ENCODE data around the gene FBXL7. TPM values are rescaled to one million over a fixed set of nuclear protein-coding genes. Genes with fewer than 3 reads are reported as not detected.

FBXL7 gene
- total RNA-seq, 1 donor from 2014 or later = 13.3 TPM

DNA sequence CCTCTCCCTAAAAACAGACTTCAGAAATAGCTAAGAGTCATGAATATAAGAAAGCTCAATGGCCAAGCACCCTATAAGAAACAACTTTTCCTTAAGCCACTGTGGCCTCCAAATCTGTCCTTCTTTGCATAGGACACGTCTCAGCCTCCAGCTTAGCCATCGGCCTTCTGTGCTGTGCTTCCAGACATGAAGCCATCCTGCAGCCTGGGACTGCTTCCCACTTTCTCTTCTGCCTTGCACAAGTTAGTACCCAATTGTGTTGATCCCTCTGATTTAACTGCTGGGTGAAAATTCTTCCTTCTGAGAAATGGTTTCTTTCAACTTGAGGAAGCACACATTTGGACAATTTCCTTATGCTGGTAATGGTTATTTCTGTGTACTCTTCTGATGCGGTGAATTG, 344.9 kb downstream of the FBXL7 start:
- no peak for ATAC-seq
- no peak for DNase-seq
- H3K9me3 ChIP-seq = peaks cover 4% of the 10 kb centered on the region
- intact Hi-C loops (cut with DNase I) = no loop called here
- H3K36me3 ChIP-seq = no peaks in the 10 kb centered on the region
- H3K27ac ChIP-seq = no peak overlapping the region
- no peaks in the 10 kb centered on the region for H3K27me3 ChIP-seq
- H3K4me1 ChIP-seq = peaks cover 3% of the 10 kb centered on the region
- H3K4me3 ChIP-seq = no peak overlapping the region
- TF ChIP-seq, protein P1, sequence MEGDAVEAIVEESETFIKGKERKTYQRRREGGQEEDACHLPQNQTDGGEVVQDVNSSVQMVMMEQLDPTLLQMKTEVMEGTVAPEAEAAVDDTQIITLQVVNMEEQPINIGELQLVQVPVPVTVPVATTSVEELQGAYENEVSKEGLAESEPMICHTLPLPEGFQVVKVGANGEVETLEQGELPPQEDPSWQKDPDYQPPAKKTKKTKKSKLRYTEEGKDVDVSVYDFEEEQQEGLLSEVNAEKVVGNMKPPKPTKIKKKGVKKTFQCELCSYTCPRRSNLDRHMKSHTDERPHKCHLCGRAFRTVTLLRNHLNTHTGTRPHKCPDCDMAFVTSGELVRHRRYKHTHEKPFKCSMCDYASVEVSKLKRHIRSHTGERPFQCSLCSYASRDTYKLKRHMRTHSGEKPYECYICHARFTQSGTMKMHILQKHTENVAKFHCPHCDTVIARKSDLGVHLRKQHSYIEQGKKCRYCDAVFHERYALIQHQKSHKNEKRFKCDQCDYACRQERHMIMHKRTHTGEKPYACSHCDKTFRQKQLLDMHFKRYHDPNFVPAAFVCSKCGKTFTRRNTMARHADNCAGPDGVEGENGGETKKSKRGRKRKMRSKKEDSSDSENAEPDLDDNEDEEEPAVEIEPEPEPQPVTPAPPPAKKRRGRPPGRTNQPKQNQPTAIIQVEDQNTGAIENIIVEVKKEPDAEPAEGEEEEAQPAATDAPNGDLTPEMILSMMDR (IDR thresholded peaks at IDR 0.05) = no peak

DNA sequence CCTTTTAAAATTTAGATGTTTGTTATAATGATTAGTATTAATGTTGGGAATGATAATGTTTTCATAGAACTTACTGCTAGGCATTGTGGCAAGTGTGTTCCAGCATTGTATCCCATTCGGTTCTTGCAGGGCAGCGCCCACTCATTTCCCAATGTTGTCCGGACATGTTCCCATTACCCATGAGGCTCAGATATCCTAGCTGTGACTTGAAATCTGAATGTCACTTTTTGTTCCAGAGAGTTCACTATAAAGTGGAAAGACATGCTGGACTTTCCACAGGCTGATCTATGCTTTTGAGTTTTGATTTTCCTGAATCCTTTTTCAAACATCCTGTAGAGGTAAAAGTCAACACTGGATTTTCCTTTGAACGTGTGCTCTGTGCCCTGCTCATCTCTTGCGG, 350.6 kb downstream of the FBXL7 start:
- no peaks in the 10 kb centered on the region for H3K9me3 ChIP-seq
- no peak for ATAC-seq
- H3K4me1 ChIP-seq = peaks cover 11% of the 10 kb centered on the region
- intact Hi-C loops (cut with DNase I) = no loop called here
- H3K27ac ChIP-seq = no peak overlapping the region
- no peak for DNase-seq
- no peaks in the 10 kb centered on the region for H3K27me3 ChIP-seq
- TF ChIP-seq, protein P1 (IDR thresholded peaks at IDR 0.05) = no peak
- no peaks in the 10 kb centered on the region for H3K36me3 ChIP-seq
- H3K4me3 ChIP-seq = no peak overlapping the region

DNA sequence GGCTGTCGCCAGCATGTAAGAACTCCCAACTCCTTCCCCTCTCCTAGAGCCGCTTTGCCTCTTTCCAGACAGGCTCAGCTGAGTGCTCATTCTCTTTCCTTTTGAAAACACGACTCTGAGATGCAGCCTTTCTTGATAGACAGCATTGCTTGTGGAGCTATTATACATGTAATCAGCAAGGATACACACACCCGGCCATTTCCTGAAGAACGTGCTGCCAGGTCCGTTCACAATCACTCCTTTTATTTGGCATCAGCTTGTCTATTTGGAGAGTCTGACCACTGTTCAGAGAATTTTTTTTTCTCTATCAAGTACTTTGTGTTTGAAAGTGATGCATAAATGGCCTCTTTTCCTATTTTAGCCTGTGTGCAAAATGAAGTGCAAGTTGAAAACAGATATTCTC, 351.0 kb downstream of the FBXL7 start:
- Histone ChIP-seq H3K9me3 (no peaks in the 10 kb centered on the region), H3K4me3 (no peak overlapping the region), H3K36me3 (no peaks in the 10 kb centered on the region), H3K4me1 (peaks cover 11% of the 10 kb centered on the region), H3K27ac (no peak overlapping the region), H3K27me3 (no peaks in the 10 kb centered on the region)
- TF ChIP-seq, protein P1 (IDR thresholded peaks at IDR 0.05) = no peak
- intact Hi-C loops (cut with DNase I) = no loop called here
- peak; percentile 49 for ATAC-seq
- DNase-seq = no peak

DNA sequence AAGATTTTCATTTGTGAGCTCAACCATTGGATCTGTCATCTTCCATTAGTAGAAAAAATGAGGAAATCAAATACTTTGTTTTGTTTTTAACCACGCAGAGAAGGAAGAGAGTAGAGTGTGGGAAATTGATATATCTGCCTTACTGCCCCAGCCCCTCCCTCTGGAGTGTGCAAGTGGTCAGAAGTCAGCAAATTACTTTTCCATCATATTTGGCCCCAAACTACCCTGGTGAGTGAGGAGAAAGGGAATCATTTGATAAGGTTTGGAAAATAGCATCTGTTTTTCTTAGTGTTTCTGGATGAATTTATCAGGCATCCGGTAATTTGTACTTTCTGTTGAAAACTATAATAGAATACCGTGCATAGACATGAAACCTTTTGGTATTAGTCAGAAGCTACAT, 352.2 kb downstream of the FBXL7 start:
- H3K36me3 ChIP-seq = no peaks in the 10 kb centered on the region
- intact Hi-C loops (cut with DNase I) = no loop called here
- no peaks in the 10 kb centered on the region for H3K27me3 ChIP-seq
- TF ChIP-seq, protein P1 (IDR thresholded peaks at IDR 0.05) = no peak
- H3K9me3 ChIP-seq = no peaks in the 10 kb centered on the region
- DNase-seq (no peak), ATAC-seq (no peak)
- no peak overlapping the region for H3K4me3 ChIP-seq
- H3K27ac ChIP-seq = no peak overlapping the region
- H3K4me1 ChIP-seq = peaks cover 11% of the 10 kb centered on the region

DNA sequence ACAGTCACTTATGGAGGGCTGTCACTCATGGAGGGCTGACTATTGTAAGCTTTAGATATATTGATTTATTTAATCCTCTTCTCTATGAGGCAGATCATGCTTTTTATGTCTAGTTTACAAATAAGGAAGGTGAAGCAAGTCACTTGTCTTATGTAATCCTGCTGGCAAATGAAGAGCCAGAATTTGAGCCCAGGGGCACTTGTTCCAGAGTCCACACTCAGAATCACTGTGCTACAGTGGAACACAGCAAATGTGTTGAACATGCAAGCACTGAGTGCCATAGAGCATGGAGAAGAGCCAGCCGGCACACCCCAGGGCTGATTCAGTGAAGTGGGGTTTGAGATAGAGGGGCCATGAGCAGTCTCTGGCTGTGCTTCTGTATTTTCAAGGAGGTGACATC, 353.0 kb downstream of the FBXL7 start:
- H3K4me1 ChIP-seq = peaks cover 11% of the 10 kb centered on the region
- no peaks in the 10 kb centered on the region for H3K9me3 ChIP-seq
- H3K36me3 ChIP-seq = no peaks in the 10 kb centered on the region
- no peak overlapping the region for H3K4me3 ChIP-seq
- no peaks in the 10 kb centered on the region for H3K27me3 ChIP-seq
- DNase-seq = no peak
- ATAC-seq = no peak
- TF ChIP-seq, protein P1 (IDR thresholded peaks at IDR 0.05) = no peak
- intact Hi-C loops (cut with DNase I) = no loop called here
- no peak overlapping the region for H3K27ac ChIP-seq

DNA sequence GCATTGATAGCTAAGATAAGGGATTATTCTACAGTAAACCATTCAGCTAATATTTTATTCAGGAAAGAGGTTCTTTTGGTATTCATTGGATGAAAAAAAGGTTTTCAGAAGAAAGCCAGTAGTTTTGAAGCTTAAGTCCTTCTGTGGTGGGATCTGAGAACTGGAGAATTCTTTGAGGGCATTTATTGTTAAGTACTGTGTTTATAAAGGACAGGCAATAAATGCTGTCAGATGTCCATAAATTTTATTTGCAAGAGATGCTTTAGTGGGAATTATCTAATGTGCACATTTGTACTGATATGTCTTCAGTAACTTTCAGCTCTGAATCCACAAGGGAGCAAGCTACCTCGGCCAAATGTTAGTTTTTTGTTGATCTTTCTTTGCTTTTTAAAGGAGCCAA, 358.3 kb downstream of the FBXL7 start:
- no peaks in the 10 kb centered on the region for H3K4me1 ChIP-seq
- ATAC-seq = no peak
- DNase-seq = no peak
- H3K27ac ChIP-seq = no peak overlapping the region
- H3K27me3 ChIP-seq = no peaks in the 10 kb centered on the region
- H3K36me3 ChIP-seq = no peaks in the 10 kb centered on the region
- H3K9me3 ChIP-seq = no peaks in the 10 kb centered on the region
- no peak overlapping the region for H3K4me3 ChIP-seq
- TF ChIP-seq, protein P1 (IDR thresholded peaks at IDR 0.05) = no peak
- intact Hi-C loops (cut with DNase I) = no loop called here
